Endothelial cell of umbilical vein (primary cell): ENCODE data around the gene RANBP3. TPM values are rescaled to one million over a fixed set of nuclear protein-coding genes. Genes with fewer than 3 reads are reported as not detected.

Source experiments
- BruUV-seq: library from RNA; stranded (reverse); fragments of 400-500 nt; replicated peaks from 2 replicates; lab custom pipeline; 2021; lab: Mats Ljungman, UMichigan
- CTCF ChIA-PET: fragments of 300-600, 350-600 bp; sonication (Branson Sonifier 250); formaldehyde crosslinking; loops from one replicate; lab custom pipeline; 2021; ENCODE audit warnings: antibody characterized with exemption, inconsistent platforms; lab: Charles Lee
- POLR2A ChIA-PET: fragments of 300-600, 350-600 bp; sonication (Branson Sonifier 250); formaldehyde crosslinking; loops from one replicate; lab custom pipeline; 2021; ENCODE audit warnings: antibody characterized with exemption, inconsistent platforms; lab: Charles Lee
- DNase-seq: peaks from one replicate; pipeline ENCODE4 v3.0.0-alpha.2; 2011; ENCODE audit warnings: low read depth, low spot score
- FAIRE-seq: peaks from 2 replicates; lab custom pipeline; 2011; peaks lifted over from hg19 to GRCh38; lab: Jason Lieb, UNC
- H2AFZ ChIP-seq: 2 replicates; pipeline ENCODE4 v1.6.0; 2012; ENCODE audit warnings: low read depth, low read length, control low read depth, inconsistent platforms
- H3K27ac ChIP-seq: 2 replicates; pipeline ENCODE4 v1.5.1; 2011; ENCODE audit warnings: low read depth, mild to moderate bottlenecking, control low read depth, low read length, moderate library complexity; ENCODE audit not compliant: insufficient read depth
- H3K27me3 ChIP-seq, 2 experiments: 2 replicates each; pipeline versions ENCODE4 v1.6.0 to v1.6.1; 2011; ENCODE audit warnings: low read length in 2 of 2, mixed read lengths in 1 of 2; ENCODE audit not compliant: control insufficient read depth in 2 of 2, insufficient read depth in 2 of 2
- H3K36me3 ChIP-seq, 2 experiments: 2 replicates in 1 of 2; 3 replicates in 1 of 2; pipeline ENCODE4 v1.5.1; 2011; ENCODE audit warnings: low read length in 2 of 2, mild to moderate bottlenecking in 1 of 2, moderate library complexity in 1 of 2; ENCODE audit not compliant: control insufficient read depth in 2 of 2, insufficient read depth in 2 of 2; ENCODE audit errors: extremely low read depth in 1 of 2
- H3K4me1 ChIP-seq: 3 replicates; pipeline ENCODE4 v1.5.1; 2011; ENCODE audit warnings: mild to moderate bottlenecking, low read length; ENCODE audit not compliant: control insufficient read depth, insufficient read depth; ENCODE audit errors: extremely low read depth
- H3K4me2 ChIP-seq: 2 replicates; pipeline ENCODE4 v1.6.1; 2011; ENCODE audit warnings: low read length, control low read depth, mixed read lengths; ENCODE audit not compliant: insufficient read depth
- H3K4me3 ChIP-seq, 3 experiments: fragments of 200-600 bp in 1 of 3; sonication (generic), shearing (Covaris generic) in 1 of 3; replicated peaks in 1 of 3; 2 replicates each; pipeline ENCODE4 v1.5.1; 2011 to 2016; ENCODE audit warnings: control low read depth in 3 of 3, low read length in 3 of 3, mild to moderate bottlenecking in 2 of 3, inconsistent platforms in 1 of 3, low read depth in 1 of 3, moderate library complexity in 1 of 3; ENCODE audit not compliant: insufficient read depth in 1 of 3
- H3K79me2 ChIP-seq: 2 replicates; pipeline ENCODE4 v1.6.0; 2012; ENCODE audit warnings: low read length, inconsistent platforms; ENCODE audit not compliant: control insufficient read depth, insufficient read depth
- H3K9ac ChIP-seq: replicated peaks from 2 replicates; pipeline ENCODE3; 2011; ENCODE audit warnings: low read length, control low read depth; ENCODE audit not compliant: insufficient read depth; ENCODE audit errors: extremely low read depth
- H3K9me1 ChIP-seq: replicated peaks from 3 replicates; pipeline ENCODE4 v1.6.0; 2011; ENCODE audit warnings: mild to moderate bottlenecking, low read length; ENCODE audit not compliant: control insufficient read depth, insufficient read depth; ENCODE audit errors: extremely low read depth
- H3K9me3 ChIP-seq: replicated peaks from 2 replicates; pipeline ENCODE4 v1.5.1; 2012; ENCODE audit warnings: low read length, inconsistent platforms; ENCODE audit not compliant: control insufficient read depth, insufficient read depth
- H4K20me1 ChIP-seq: replicated peaks from 2 replicates; pipeline ENCODE3; 2011; ENCODE audit warnings: mild to moderate bottlenecking, low read length; ENCODE audit not compliant: control insufficient read depth, insufficient read depth; ENCODE audit errors: extremely low read depth
- CTCF ChIP-seq, 2 donors: IDR thresholded peaks; 1 replicate in 1 of 2; 2 replicates in 1 of 2; pipeline ENCODE4 v1.5.1; 2011; ENCODE audit warnings: low read length in 2 of 2, mild to moderate bottlenecking in 2 of 2, moderate library complexity in 2 of 2, control low read depth in 1 of 2, inconsistent platforms in 1 of 2, low read depth in 1 of 2; ENCODE audit not compliant: insufficient read depth in 1 of 2; ENCODE audit errors: extremely low read depth in 1 of 2
- EZH2 ChIP-seq: IDR thresholded peaks from 2 replicates; pipeline ENCODE4 v1.6.1; 2012; ENCODE audit warnings: borderline replicate concordance, low read depth, mild to moderate bottlenecking, moderate library complexity, low read length, inconsistent platforms; ENCODE audit not compliant: severe bottlenecking
- FOS ChIP-seq: IDR thresholded peaks from 2 replicates; pipeline ENCODE4 v1.6.1; 2011; ENCODE audit warnings: mild to moderate bottlenecking, low read length, moderate library complexity, borderline replicate concordance; ENCODE audit not compliant: insufficient read depth
- GATA2 ChIP-seq: IDR thresholded peaks from 2 replicates; pipeline ENCODE4 v1.7.0; 2011; ENCODE audit warnings: low read depth, mild to moderate bottlenecking, moderate library complexity, mixed read lengths, low read length; ENCODE audit not compliant: insufficient read length, insufficient read depth
- JUN ChIP-seq: IDR thresholded peaks from 2 replicates; pipeline ENCODE4 v1.6.1; 2011; ENCODE audit warnings: borderline replicate concordance, low read depth; ENCODE audit not compliant: insufficient read length, insufficient read depth
- MAX ChIP-seq: IDR thresholded peaks from 2 replicates; pipeline ENCODE4 v1.6.1; 2011; ENCODE audit not compliant: insufficient read depth, insufficient read length
- MYC ChIP-seq: IDR thresholded peaks from one replicate; pipeline ENCODE4 v1.6.1; 2011; ENCODE audit warnings: mild to moderate bottlenecking, low read depth, low read length
- POLR2A ChIP-seq: IDR thresholded peaks from 2 replicates; pipeline ENCODE4 v1.6.1; 2012; ENCODE audit warnings: low read depth, mild to moderate bottlenecking, control low read depth, low read length
- POLR2AphosphoS5 ChIP-seq: IDR thresholded peaks from 2 replicates; pipeline ENCODE4 v1.6.1; 2012; ENCODE audit warnings: low read depth, mild to moderate bottlenecking, control low read depth, low read length, moderate library complexity; ENCODE audit not compliant: insufficient read depth
- dilution Hi-C: fragments of 300-500 bp; cut with MboI; formaldehyde crosslinking; loops from one replicate; pipeline ENCODE4 v1.15.0; 2019; ENCODE audit warnings: low sequenced_read_pairs; ENCODE audit not compliant: extremely low pct_ligation_motif_present
- intact Hi-C: fragments of 100-400 bp; cut with micrococcal nuclease; formaldehyde crosslinking; loops from one replicate; pipeline ENCODE4 v1.10.0; 2022
- polyA plus RNA-seq, 4 experiments: library from polyadenylated mRNA; depleted of rRNA in 3 of 4; stranded (reverse) in 3 of 4; unstranded in 1 of 4; fragments of >200 nt; gene quantifications; 2 replicates each; pipeline versions ENCODE4 v1.2.1 to v1.2.3, GENCODE V29; 2011 to 2012; ENCODE audit warnings: missing spikeins in 1 of 4
- total RNA-seq: library from RNA; stranded (reverse); gene quantifications from 2 replicates; pipeline ENCODE4 v1.2.3, GENCODE V29; 2021

Gene RANBP3
- total and polyA plus RNA-seq, 2 donors (not counting 3 experiments of a cell fraction or from before 2014, with no cell fraction given), result 72.3 to 85.3 TPM

GRCh38 chr19:6000228-6000847, 22.4 kb upstream of the RANBP3 start:
- BruUV-seq, result no TSS peak
- H3K9me1 ChIP-seq, result no peaks in the 10 kb centered on the region
- no peaks in the 10 kb centered on the region for H3K4me1 ChIP-seq
- no peak for DNase-seq
- no peak overlapping the region for H3K4me2 ChIP-seq
- H3K27ac ChIP-seq, result no peak overlapping the region
- dilution Hi-C loops, result no loop called here
- CTCF ChIA-PET, result interaction anchor here (1.3 to 3.1 kb wide), 4 partner anchors 13 to 32 kb away, joined by 3 to 13 read pairs (median 8); no protein-coding TSS in a partner anchor
- no peak overlapping the region for H3K4me3 ChIP-seq
- no peaks in the 10 kb centered on the region for H3K27me3 ChIP-seq
- no peak overlapping the region for H2AFZ ChIP-seq
- H4K20me1 ChIP-seq, result no peaks in the 10 kb centered on the region
- no peaks in the 10 kb centered on the region for H3K9me3 ChIP-seq
- FAIRE-seq, result no peak
- POLR2A ChIA-PET, result no interaction called here
- TF ChIP-seq CTCF (IDR thresholded peaks at IDR 0.05; ENCODE audit: extremely low read depth in 1 of 2, insufficient read depth in 1 of 2, low read depth in 1 of 2, low read length in 2 of 2), result no peak
- TF ChIP-seq FOS, result no peak
- TF ChIP-seq EZH2, result no peak
- TF ChIP-seq MAX, result no peak
- TF ChIP-seq MYC, result no peak
- no peak for TF ChIP-seq POLR2AphosphoS5
- no peak for TF ChIP-seq POLR2A
- TF ChIP-seq JUN, result no peak
- TF ChIP-seq GATA2, result no peak
- intact Hi-C loops, result no loop called here
- peaks cover 3 to 16% of the 10 kb centered on the region in 2 experiments for H3K36me3 ChIP-seq
- no peak overlapping the region for H3K9ac ChIP-seq
- H3K79me2 ChIP-seq, result no peaks in the 10 kb centered on the region
